Hypothalamus (tissue), 51 donors: ENCODE measurements around the gene SRP14.
"Not testable (repeated sequence)": the region's sequence is repeated elsewhere in the genome, so short reads cannot be mapped to it uniquely, and the experiment has no call there.

Source experiments
- DNase-seq, 51 donors: peaks; one replicate each; lab custom pipeline; 2025; lab: John Stamatoyannopoulos, UW

Gene SRP14, protein sequence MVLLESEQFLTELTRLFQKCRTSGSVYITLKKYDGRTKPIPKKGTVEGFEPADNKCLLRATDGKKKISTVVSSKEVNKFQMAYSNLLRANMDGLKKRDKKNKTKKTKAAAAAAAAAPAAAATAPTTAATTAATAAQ

DNA sequence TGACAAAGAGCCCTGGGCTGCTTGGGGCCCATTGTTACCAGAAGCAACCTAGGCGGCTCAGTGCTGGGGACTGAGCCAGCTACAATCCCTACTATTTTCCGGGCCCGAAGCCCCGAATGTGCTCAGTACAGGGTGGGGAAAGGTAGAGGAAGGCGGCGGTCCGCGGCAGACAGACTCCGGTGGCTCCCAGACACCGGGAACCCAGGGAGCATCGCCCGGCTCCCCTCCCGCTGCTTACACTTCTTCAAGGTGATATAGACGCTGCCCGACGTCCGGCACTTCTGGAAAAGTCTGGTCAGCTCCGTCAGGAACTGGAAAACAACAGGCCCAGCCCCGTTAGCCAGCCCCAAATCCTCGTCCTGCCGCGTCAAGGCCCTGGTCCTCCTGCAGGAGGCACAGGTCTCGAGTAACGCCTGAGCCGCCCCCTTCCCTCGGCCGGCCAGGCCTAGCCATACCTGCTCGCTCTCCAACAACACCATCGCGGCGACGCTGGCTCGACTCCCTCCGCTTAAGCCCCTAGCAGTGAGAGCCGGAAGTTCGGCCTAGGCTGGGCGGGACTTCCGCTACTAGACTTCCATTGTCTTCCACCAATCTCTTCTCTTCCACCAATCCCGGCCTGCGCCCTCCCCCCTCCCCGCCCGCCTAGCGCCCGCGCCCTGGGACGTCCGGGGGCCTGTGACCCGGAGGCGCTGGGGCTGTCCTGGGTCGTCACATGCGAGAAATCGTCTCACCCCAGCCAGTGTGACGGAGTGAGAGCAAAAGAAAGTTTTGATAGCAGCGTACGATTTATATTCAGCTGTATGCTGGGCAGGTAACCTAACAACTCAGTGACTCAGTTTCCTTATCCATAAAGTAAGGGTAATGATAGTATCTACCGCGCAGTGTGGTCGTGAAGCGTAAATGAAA, at the start of gene SRP14:
SRP14 (minus strand) TSS at position 544 of the 906 bp plus-strand sequence; CDS start at position 479, 65 bp downstream.
- DNase-seq = peak; percentile 41 to 97 (median 90)

GRCh38 chr15:40087991-40088928, 49.3 kb upstream of the SRP14 start:
- no peak for DNase-seq

GRCh38 chr15:40087068-40087810, 48.3 kb upstream of the SRP14 start:
- no peak for DNase-seq

DNA sequence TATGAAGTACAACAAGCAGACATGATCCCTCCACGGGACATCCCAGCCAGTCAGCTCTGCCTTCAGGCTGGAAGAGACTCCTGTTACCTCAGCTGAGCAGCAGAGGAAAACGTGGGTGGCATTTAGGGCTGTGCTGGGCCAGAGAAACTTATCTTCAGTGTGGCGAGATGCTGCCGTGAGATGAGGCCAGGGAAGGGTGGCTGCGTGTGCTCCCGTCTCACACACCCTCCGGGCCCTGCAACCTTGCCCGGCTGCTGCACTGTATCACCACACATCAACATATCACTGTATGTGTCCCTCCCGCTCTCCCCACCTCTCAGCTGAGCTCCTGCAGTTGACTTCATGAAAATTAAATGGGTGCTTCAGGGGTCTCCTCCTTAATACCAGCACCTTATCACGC, 46.3 kb upstream of the SRP14 start:
- DNase-seq = no peak

DNA sequence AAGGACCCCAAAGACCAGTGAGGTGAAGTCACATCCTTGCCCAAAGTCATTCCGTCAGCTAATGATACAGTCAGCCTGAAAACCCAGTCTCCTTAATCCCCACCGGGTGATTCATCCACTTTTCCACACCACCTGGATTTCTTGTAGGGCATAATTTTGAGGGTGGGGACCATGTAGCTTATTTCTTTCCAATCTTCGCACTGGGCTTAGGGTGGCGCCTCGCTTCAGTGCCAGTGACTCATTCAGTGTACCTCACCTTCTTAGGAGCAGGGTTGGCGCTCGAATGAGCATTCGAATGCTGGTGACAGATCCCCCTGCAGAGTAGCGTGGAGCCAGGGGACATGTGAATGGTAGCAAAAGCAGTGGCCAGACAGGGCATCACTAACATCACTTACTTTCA, 45.7 kb upstream of the SRP14 start:
- no peak for DNase-seq

DNA sequence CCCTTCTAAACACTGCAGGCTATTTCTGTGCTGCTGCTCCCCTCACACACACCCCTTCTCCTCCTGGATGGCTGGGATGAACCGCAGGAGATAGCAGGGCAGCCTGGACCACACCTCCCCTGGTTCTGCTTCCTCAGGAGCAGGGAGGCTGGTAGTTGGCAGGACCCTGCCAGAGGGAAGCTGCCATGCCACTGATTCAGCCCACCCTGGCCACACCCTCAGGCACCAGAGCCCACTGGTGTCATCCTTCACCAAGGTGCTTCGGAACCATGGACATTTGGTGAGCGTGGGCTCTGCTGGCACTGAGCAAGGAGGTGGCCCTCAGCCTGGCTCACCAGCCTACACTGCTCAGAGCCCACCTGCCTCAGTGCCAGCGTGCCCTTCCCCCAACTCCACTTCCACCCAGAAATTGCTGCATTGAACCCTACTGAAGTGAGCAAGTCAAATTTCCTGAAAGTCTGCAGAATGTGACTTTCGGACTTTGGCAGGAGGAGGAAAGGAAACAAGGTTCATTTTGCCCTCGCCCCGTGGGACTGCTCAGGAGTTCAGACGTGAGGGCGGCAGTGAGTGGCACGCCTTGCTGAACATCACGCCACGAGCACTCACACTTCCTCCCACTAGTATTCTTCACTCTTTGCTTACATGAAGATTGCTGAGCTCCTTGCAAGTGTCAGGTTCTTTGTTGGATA, 43.4 kb upstream of the SRP14 start:
- peak in 2 of 51 donors; percentile 15 to 25 for DNase-seq

DNA sequence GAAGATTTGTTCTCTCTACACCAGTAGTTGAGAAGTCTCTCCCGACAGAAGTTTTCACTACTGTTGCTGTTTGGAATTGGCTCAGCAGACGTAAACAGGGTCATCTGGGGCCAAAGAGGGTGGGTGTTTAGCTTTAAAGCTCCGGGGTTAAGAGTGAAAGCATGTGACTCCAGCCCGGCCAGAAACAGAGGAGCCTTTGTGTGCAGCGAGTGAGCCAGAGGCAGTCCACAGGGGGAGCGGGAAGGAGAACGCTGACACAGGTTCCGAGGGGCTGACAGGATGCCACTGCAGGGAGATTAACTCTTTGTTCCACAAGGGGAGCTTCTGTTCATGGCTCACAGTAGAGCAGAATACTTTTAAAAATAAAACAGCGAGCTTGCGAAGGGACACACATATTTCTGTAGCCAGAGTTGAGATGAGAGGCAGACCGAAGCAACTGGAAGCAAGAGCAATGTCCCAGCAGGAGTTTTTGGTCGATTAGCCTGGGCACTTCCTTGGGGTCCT, 42.8 kb upstream of the SRP14 start:
- peak in 50 of 51 donors; percentile 20 to 88 (median 72) for DNase-seq

GRCh38 chr15:40080847-40081246, 41.9 kb upstream of the SRP14 start:
- DNase-seq = no peak

GRCh38 chr15:40080104-40080503, 41.1 kb upstream of the SRP14 start:
- DNase-seq = no peak

DNA sequence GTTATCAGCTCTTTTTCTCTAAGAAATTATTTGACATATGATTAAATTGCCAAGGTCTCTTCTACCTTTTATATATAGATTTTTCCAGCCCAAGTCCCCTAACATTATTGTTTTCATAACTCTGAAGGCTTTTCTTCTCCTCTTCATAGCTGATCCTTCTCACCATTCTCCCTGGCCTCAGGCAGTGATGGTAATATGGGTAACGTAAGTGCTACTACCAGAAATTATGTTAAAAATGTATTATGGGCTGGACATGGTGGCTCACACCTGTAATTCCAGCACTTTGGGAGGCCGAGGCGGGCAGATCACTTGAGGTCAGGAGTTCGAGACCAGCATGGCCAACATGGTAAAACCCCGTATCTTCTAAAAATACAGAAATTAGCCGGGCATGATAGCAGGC, 40.5 kb upstream of the SRP14 start:
- DNase-seq = no peak

DNA sequence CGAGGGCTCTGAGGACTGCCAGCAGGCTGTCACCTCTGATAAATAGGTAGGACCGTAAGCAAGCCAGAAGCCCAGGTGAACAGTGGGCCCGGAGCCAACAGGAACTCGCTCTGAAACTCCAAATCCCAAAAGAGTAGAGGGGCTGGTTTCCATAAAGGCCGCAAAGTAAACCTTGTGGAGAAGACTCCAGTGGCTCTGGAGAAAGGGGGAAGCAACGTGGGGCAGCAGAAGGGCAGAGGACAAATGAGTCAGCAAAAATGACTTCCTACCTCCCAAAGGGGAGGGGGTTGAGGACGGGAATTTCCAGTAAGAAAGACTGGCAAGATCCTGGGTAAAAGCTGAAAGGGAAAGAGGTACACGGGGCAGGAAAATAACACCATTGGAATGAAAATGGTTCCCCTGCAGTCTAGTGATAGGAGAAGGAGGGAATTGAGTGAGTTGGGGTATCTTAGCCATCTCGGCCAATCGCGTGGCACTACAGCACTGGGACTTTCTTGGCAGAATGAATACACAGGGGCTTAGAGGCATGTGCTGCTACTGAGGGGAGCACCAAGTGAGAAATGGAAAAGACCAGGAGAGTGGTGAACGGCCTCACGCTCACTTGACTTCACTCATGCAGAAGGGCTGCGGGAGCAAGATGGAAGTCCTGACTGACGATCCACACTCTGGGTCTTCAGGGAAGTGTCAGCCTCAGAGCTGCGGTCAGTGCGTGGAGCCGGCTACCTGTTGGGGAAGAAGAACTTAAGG, 36.5 kb upstream of the SRP14 start:
- DNase-seq = no peak

DNA sequence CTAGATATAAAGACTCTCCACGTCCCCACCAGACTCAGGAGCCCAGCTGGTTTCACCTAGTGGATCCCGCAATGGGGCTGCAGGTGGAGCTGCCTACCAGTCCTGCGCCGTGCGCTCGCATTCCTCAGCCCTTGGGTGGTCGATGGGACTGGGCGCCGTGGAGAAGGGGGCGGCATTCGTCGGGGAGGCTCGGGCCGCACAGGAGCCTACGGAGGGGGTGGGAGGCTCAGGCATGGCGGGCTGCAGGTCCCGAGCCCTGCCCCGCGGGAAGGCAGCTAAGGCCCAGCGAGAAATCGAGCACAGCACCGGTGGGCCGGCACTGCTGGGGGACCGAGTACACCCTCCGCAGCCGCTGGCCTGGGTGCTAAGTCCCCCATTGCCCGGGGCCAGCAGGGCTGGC, 35.7 kb upstream of the SRP14 start:
- DNase-seq = not testable (repeated sequence)

DNA sequence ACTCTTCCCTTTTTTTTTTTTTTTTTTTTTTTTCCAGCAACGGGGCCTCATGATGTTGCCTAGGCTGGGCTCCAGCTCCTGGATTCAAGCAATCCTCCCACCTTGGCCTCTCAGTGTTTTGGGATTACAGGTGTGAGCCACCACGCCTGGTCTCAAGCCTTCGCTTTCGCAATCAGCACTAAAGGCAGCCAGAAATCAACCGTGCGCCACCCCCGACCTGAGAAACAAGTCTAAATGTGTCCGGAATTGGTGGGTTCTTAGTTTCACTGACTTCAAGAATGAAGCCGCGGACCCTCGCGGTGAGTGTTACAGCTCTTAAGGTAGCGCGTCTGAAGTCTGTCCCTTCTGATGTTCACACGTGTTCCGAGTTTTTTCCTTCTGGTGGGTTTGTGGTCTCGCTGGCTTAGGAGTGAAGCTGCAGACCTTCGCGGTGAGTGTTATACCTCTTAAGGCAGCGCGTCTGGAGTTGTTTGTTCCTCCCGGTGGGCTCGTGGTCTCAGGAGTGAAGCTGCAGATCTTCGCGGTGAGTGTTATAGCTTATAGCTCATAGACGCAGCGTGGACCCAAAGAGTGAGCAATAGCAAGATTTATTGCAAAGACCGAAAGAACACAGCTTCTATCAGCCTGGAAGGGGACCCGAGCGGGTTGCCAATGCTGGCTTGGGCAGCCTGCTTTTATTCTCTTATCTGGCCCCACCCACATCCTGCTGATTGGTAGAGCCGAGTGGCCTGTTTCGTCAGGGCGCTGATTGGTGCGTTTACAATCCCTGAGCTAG, 34.9 kb upstream of the SRP14 start:
- DNase-seq = not testable (repeated sequence)

DNA sequence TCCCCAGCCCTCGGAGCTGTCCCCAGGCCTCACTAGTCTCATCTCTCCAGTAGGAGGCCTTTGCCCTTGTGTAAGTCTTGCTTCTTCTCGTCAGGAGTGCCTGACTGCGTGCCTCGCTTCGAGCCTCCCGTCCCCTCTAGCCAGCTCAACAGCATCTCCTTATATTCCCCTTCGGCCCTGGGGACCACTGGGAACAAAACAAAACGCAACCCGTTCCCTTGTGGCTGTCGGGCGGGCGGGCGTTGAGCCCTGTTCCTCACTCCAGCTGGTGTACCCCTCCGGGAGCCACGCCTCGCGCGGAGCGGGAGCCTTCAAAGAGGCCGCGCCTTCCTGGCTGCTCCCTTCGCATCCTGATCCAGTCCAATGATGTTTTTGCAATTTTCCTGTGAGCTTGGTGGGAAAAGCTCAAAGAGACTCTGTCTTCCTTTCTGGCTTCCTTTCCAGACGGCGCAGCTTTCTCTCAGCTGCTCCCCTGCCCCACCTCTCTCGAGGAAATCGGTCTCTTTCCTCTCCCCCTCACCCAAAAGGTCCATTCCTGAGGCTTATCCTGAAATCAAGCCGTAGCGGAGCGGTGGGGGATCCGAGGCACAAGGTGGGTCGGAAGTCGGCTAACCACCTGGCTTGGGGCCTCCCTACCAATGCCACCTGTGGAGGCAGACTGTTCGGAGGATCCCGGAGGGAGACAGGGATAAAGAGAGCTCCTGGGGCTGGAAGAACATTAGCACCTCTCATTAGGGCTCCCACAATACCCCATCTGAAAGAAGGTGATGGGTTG, 33.4 kb upstream of the SRP14 start:
- no peak for DNase-seq

DNA sequence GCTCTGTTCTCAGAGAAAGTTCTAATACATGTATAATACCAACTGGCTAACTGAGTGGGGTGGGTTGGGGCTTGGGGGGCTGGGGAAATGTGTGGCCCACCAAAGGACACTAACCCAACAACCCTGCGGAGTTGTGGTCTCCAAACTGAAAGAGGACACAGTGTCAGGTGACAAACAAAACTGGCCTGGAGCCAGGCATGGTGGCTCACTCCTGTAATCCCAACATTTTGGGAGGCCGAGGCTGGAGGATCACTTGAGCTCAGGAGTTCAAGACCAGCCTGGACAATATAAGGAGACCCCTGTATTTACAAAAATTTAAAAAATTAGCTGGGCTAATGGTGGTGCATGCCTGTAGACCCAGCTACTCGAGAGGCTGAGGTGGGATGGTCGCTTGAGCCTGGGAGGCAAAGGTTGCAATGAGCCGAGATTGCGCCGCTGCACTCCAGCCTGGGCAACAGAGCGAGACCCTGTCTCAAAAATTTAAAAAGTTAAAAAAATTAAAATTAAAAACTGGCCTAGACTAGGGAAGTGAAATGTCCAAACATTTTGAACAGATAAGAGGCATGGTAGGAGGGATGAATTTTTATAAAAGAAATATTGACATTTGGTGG, 31.7 kb upstream of the SRP14 start:
- DNase-seq = no peak

DNA sequence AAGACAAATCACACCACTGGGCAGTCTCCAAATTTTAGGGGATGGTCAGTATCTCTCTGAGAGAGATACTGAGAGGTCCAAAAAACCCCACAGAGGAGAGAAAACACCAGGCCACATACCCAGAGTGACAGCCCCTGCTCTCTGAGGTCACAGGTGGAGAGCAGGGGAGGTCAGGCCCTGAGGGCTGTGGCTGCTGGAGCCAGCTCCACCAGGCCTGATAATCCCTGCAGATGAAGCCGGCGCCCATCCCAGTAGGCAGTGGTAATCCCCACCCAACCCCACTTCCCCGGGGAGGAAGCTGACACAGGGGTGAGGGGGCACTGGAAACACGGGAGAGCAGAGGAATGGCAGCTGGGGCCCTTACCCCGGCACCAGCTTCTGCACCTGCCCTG, 31.2 kb upstream of the SRP14 start:
- no peak for DNase-seq
